Kidney (tissue), 14 donors: Measurements from ENCODE around the gene SMPD3. TPM values are rescaled to one million over a fixed set of nuclear protein-coding genes. Genes with fewer than 3 reads are reported as not detected.

Experiments used
- DNase-seq, 5 donors: peaks; one replicate each; pipeline ENCODE4 v3.0.0-alpha.2; 2013 to 2020
- FAIRE-seq: peaks from 2 replicates; lab custom pipeline; 2012; peaks lifted over from hg19 to GRCh38; lab: Jason Lieb, UNC
- H3K27ac ChIP-seq, 2 donors: one replicate each; pipeline ENCODE4 v1.7.0; 2013; ENCODE audit warnings: low read depth in 2 of 2, low read length in 2 of 2, inconsistent platforms in 1 of 2
- H3K27me3 ChIP-seq: one replicate; pipeline ENCODE4 v1.7.1; 2013; ENCODE audit warnings: low read length, inconsistent platforms; ENCODE audit not compliant: control insufficient read depth, insufficient read depth
- H3K36me3 ChIP-seq, 3 donors: one replicate each; pipeline versions ENCODE4 v1.7.0 to v1.7.1; 2013; ENCODE audit warnings: low read length in 3 of 3, control low read depth in 1 of 3, inconsistent platforms in 1 of 3; ENCODE audit not compliant: insufficient read depth in 3 of 3, control insufficient read depth in 2 of 3
- H3K4me1 ChIP-seq, 3 donors: one replicate each; pipeline versions ENCODE4 v1.7.0 to v1.7.1; 2013; ENCODE audit warnings: low read length in 3 of 3, inconsistent platforms in 1 of 3, low read depth in 1 of 3; ENCODE audit not compliant: control insufficient read depth in 2 of 3, insufficient read depth in 2 of 3
- H3K4me3 ChIP-seq, 3 donors: one replicate each; pipeline versions ENCODE4 v1.7.0 to v1.8.1; 2013; ENCODE audit warnings: low read length in 3 of 3, control low read depth in 1 of 3, inconsistent platforms in 1 of 3
- H3K9ac ChIP-seq, 3 donors: one replicate each; pipeline versions ENCODE4 v1.7.0 to v1.7.1; 2013; ENCODE audit warnings: low read length in 3 of 3, control low read depth in 1 of 3, inconsistent platforms in 1 of 3
- H3K9me3 ChIP-seq, 3 donors: one replicate each; pipeline versions ENCODE4 v1.7.0 to v1.7.1; 2013; ENCODE audit warnings: low read length in 3 of 3, control low read depth in 1 of 3, inconsistent platforms in 1 of 3; ENCODE audit not compliant: control insufficient read depth in 2 of 3, insufficient read depth in 1 of 3
- intact Hi-C: fragments of 100-400 bp; cut with DNase I; formaldehyde crosslinking; loops from one replicate; pipeline ENCODE4 v1.11.1; 2022
- polyA plus RNA-seq: library from polyadenylated mRNA; stranded (reverse); fragments of 350-450 nt; fragmentation: Illumina TruSeq; extraction: RNeasy Lipid Tissue Mini Kit (QIAGEN cat#74804); gene quantifications from one replicate; pipeline ENCODE4 v1.2.3, GENCODE V29; 2014; ENCODE audit warnings: low read depth, low replicate concordance; ENCODE audit not compliant: insufficient read depth
- total RNA-seq: library from RNA; stranded (reverse); fragmentation: NEBNext Ultra II Directional; extraction: Animal tissue kit (Norgen Biotek cat#: 25700); gene quantifications from one replicate; pipeline ENCODE4 v1.2.1, GENCODE V29; 2021
- TF ChIP-seq, protein P1 (sequence below): IDR thresholded peaks from 3 replicates; pipeline ENCODE4 v1.5.1; 2012; ENCODE audit warnings: mild to moderate bottlenecking, moderate library complexity, borderline replicate concordance; ENCODE audit not compliant: insufficient read depth; ENCODE audit errors: extremely low read depth
- donor health status: control.
- donor health status: control.
- donor health status: control.
- donor health status: control.
- donor health status: control.
- donor health status: DM: yes; HTN: yes; CAD: no.
- donor health status: Normal renal cell carcinoma (clear cell type).

The SMPD3 gene
- total and polyA plus RNA-seq, 2 donors from 2014 or later, result 0.28 to 0.72 TPM

DNA sequence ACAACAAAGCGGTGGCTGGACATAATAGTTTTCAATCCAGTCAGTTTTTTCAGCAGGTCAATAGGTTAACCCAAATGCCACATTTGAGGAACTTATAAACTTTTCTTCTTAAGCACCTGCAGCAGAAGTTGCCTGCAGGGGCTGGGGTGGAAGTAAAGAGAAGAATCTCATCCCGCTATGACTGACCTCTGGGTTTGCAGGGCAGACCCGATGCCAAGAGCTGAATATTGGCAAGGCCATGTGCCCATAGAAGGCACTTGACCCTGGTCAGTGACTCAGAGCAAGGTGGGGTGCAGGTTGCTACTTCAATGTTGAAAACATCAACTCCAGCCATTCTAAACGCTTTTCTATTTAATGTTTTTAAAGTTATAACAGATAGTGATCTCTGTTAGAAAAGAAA is 17.9 kb upstream of the SMPD3 start:
- H3K36me3 ChIP-seq, result no peaks in the 10 kb centered on the region
- DNase-seq (no peak), FAIRE-seq (no peak)
- H3K27me3 ChIP-seq, result no peaks in the 10 kb centered on the region
- H3K9ac ChIP-seq, result no peak overlapping the region
- H3K4me1 ChIP-seq, result peaks cover 0 to 6% (median 0%) of the 10 kb centered on the region in 3 donors
- H3K27ac ChIP-seq, result no peak overlapping the region
- intact Hi-C loops, result no loop called here
- TF ChIP-seq, protein P1, sequence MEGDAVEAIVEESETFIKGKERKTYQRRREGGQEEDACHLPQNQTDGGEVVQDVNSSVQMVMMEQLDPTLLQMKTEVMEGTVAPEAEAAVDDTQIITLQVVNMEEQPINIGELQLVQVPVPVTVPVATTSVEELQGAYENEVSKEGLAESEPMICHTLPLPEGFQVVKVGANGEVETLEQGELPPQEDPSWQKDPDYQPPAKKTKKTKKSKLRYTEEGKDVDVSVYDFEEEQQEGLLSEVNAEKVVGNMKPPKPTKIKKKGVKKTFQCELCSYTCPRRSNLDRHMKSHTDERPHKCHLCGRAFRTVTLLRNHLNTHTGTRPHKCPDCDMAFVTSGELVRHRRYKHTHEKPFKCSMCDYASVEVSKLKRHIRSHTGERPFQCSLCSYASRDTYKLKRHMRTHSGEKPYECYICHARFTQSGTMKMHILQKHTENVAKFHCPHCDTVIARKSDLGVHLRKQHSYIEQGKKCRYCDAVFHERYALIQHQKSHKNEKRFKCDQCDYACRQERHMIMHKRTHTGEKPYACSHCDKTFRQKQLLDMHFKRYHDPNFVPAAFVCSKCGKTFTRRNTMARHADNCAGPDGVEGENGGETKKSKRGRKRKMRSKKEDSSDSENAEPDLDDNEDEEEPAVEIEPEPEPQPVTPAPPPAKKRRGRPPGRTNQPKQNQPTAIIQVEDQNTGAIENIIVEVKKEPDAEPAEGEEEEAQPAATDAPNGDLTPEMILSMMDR, result no peak
- no peak overlapping the region for H3K4me3 ChIP-seq
- H3K9me3 ChIP-seq, result no peaks in the 10 kb centered on the region

DNA sequence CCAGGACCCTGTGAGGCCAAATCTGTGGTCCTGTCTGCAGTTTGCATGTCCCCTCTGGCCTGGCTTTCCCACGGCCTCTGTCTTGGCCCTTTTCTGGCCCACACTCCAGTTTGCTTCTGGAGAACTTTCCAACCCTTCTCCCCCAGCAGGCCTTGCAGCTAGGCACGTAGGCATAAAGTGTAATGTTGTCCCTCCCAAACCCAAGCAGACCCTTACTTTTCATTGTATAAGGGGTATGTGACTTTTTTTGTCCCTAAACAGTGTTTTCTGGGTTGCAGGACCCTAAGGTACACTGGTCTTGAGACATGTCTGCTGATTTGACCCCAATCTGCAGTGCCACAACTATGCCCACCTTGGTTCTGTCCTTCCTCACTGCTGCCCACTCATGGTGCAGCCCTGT is 15.6 kb upstream of the SMPD3 start:
- Histone ChIP-seq H3K9me3 (no peaks in the 10 kb centered on the region), H3K27ac (no peak overlapping the region), H3K27me3 (no peaks in the 10 kb centered on the region), H3K4me1 (no peaks in the 10 kb centered on the region), H3K36me3 (no peaks in the 10 kb centered on the region), H3K4me3 (no peak overlapping the region), H3K9ac (no peak overlapping the region)
- FAIRE-seq (no peak), DNase-seq (no peak)
- TF ChIP-seq, protein P1, result no peak
- intact Hi-C loops, result no loop called here

DNA sequence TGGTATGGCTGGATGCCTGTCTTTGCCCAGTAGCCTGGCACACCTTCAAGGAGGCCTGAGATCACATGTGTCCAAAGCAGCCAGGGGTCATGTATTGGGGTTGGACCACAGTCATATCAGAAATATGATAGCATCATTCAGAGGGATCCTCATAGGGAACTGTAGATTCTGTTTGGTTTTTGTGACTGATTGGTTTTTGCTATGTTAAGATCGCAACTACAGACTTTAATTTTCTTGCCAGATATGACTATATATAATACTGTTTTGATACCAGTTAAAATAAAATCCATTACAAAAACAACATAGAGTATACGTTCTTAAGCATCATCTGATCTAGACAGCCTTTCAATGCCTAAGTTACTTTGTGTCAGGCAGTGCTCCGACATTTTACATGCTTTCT is 11.8 kb upstream of the SMPD3 start:
- H3K27me3 ChIP-seq, result no peaks in the 10 kb centered on the region
- FAIRE-seq, result no peak

More for the DNA sequence above, 11.8 kb upstream of the SMPD3 start:
- H3K4me3 ChIP-seq, result no peak overlapping the region
- intact Hi-C loops, result no loop called here
- no peak overlapping the region for H3K9ac ChIP-seq
- no peaks in the 10 kb centered on the region for H3K4me1 ChIP-seq
- H3K36me3 ChIP-seq, result no peaks in the 10 kb centered on the region
- DNase-seq, result no peak
- no peaks in the 10 kb centered on the region for H3K9me3 ChIP-seq
- TF ChIP-seq, protein P1, result no peak
- no peak overlapping the region for H3K27ac ChIP-seq
